ENCODE results near the gene C3orf70. TPM values are rescaled to one million over a fixed set of nuclear protein-coding genes. Genes with fewer than 3 reads are reported as not detected.

The C3orf70 gene
- total RNA-seq, 5 donors from 2014 or later (not counting 1 experiment from before 2014, with no cell fraction given) = not detected

DNA sequence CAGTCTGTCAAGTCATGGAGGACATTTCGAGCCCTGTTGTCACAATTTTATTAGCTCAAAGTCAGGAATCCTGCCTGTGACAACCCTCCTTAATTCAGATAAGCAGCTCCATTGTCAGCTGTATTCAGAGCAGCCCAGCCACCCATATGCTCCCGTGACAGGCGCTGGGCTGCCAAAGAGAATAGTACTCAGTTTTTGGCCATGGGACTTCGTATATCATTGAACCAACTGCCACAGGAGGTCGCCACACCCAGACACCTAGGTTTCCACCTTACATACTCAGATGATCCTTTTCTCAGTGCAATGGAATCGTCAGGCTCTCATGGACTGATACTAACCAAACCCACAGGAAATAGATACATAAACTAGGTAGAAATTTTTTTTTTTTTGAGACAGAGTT is 100.2 kb downstream of the C3orf70 start:
- POLR2A ChIA-PET = interaction anchor here in 1 of 2 donors (0.6 kb wide), 1 partner anchor 253 kb away, joined by 3 read pairs; no protein-coding TSS in a partner anchor
- H3K4me3 Mint-ChIP-seq = no peak overlapping the region
- Histone ChIP-seq H3K4me1 (ENCODE audit: control insufficient read depth in 1 of 2, extremely low read depth in 1 of 2, insufficient read depth in 2 of 2, low read length in 2 of 2) (no peaks in the 10 kb centered on the region), H3K4me3 (ENCODE audit: control insufficient read depth in 1 of 2, extremely low read depth in 1 of 2, low read length in 1 of 2) (no peak overlapping the region), H3K27me3 (replicated peaks in 1 of 2; ENCODE audit: control insufficient read depth in 2 of 2, extremely low read depth in 1 of 2, insufficient read depth in 2 of 2, low read length in 1 of 2) (no peaks in the 10 kb centered on the region), H3K27ac (ENCODE audit: low read length) (no peak overlapping the region), H3K36me3 (ENCODE audit: control insufficient read depth in 2 of 2, extremely low read depth in 1 of 2, insufficient read depth in 1 of 2, low read length in 1 of 2) (peaks cover 23 to 61% of the 10 kb centered on the region in 2 donors), H3K9me3 (peaks cover 2% of the 10 kb centered on the region)
- ATAC-seq (replicated peaks in 1 of 4) (no peak), DNase-seq (no peak)
- H3K4me1 Mint-ChIP-seq = no peaks in the 10 kb centered on the region
- H3K27ac Mint-ChIP-seq = no peak overlapping the region
- H3K27me3 Mint-ChIP-seq = no peaks in the 10 kb centered on the region
- WGBS (ENCODE audit: insufficient coverage) = 96% methylated on average over 5 of the region's 6 CpGs
- H3K9me3 Mint-ChIP-seq = peaks cover 15 to 44% (median 37%) of the 10 kb centered on the region in 3 donors
- H3K36me3 Mint-ChIP-seq = peaks cover 88% of the 10 kb centered on the region
- CTCF ChIA-PET = no interaction called here

DNA sequence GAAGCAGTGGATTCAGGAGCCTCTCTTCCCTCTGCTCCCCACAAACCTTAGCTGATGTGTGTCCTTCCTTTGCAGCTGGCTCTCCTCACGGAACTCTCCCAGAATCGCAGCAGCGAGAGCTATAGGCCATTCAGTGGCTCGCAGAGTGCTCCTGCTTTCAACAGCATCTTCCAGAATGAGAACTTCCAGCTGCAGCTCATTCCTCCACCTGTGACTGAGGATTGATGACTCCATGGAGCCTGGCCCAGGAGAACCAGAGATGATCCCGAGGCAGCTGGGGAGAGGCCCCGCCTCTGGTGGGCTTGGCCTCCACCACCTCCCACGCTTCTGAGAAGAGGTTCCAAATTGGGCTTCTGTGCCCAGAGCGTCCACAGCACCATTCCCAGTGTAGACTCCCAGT is 101.1 kb downstream of the C3orf70 start:
- ChIA-PET CTCF (no interaction called here), POLR2A (no interaction called here)
- Histone ChIP-seq H3K4me1 (ENCODE audit: control insufficient read depth in 1 of 2, extremely low read depth in 1 of 2, insufficient read depth in 2 of 2, low read length in 2 of 2) (no peaks in the 10 kb centered on the region), H3K27ac (ENCODE audit: low read length) (no peak overlapping the region), H3K9me3 (peaks cover 2% of the 10 kb centered on the region), H3K36me3 (ENCODE audit: control insufficient read depth in 2 of 2, extremely low read depth in 1 of 2, insufficient read depth in 1 of 2, low read length in 1 of 2) (peaks cover 23 to 61% of the 10 kb centered on the region in 2 donors), H3K27me3 (replicated peaks in 1 of 2; ENCODE audit: control insufficient read depth in 2 of 2, extremely low read depth in 1 of 2, insufficient read depth in 2 of 2, low read length in 1 of 2) (no peaks in the 10 kb centered on the region), H3K4me3 (ENCODE audit: control insufficient read depth in 1 of 2, extremely low read depth in 1 of 2, low read length in 1 of 2) (no peak overlapping the region)
- H3K36me3 Mint-ChIP-seq = peaks cover 93% of the 10 kb centered on the region
- no peaks in the 10 kb centered on the region for H3K4me1 Mint-ChIP-seq
- H3K27me3 Mint-ChIP-seq = no peaks in the 10 kb centered on the region
- H3K4me3 Mint-ChIP-seq = no peak overlapping the region
- no peak overlapping the region for H3K27ac Mint-ChIP-seq
- DNase-seq (no peak), ATAC-seq (replicated peaks in 1 of 4) (no peak)
- 97% methylated on average over 8 of the region's 8 CpGs for WGBS (ENCODE audit: insufficient coverage)
- peaks cover 14 to 36% (median 30%) of the 10 kb centered on the region in 3 donors for H3K9me3 Mint-ChIP-seq

GRCh38 chr3:185049710-185050109 is 103.2 kb downstream of the C3orf70 start:
- H3K27me3 Mint-ChIP-seq = no peaks in the 10 kb centered on the region
- no peaks in the 10 kb centered on the region for H3K4me1 ChIP-seq (ENCODE audit: control insufficient read depth in 1 of 2, extremely low read depth in 1 of 2, insufficient read depth in 2 of 2, low read length in 2 of 2)
- H3K4me3 Mint-ChIP-seq = no peak overlapping the region
- H3K4me1 Mint-ChIP-seq = no peaks in the 10 kb centered on the region
- POLR2A ChIA-PET = no interaction called here
- peaks cover 23 to 61% of the 10 kb centered on the region in 2 donors for H3K36me3 ChIP-seq (ENCODE audit: control insufficient read depth in 2 of 2, extremely low read depth in 1 of 2, insufficient read depth in 1 of 2, low read length in 1 of 2)
- 73% methylated on average over 2 of the region's 4 CpGs for WGBS (ENCODE audit: insufficient coverage)
- ATAC-seq (replicated peaks in 1 of 4) (no peak), DNase-seq (no peak)
- H3K27me3 ChIP-seq (replicated peaks in 1 of 2; ENCODE audit: control insufficient read depth in 2 of 2, extremely low read depth in 1 of 2, insufficient read depth in 2 of 2, low read length in 1 of 2) = no peaks in the 10 kb centered on the region
- no peaks in the 10 kb centered on the region for H3K9me3 ChIP-seq
- peaks cover 8 to 18% (median 15%) of the 10 kb centered on the region in 3 donors for H3K9me3 Mint-ChIP-seq
- no peak overlapping the region for H3K27ac ChIP-seq (ENCODE audit: low read length)
- peaks cover 97% of the 10 kb centered on the region for H3K36me3 Mint-ChIP-seq
- H3K4me3 ChIP-seq (ENCODE audit: control insufficient read depth in 1 of 2, extremely low read depth in 1 of 2, low read length in 1 of 2) = no peak overlapping the region
- H3K27ac Mint-ChIP-seq = no peak overlapping the region
- CTCF ChIA-PET = no interaction called here

GRCh38 chr3:185046603-185047002 is 106.3 kb downstream of the C3orf70 start:
- H3K27ac Mint-ChIP-seq = no peak overlapping the region
- Histone ChIP-seq H3K27ac (ENCODE audit: low read length) (no peak overlapping the region), H3K4me1 (ENCODE audit: control insufficient read depth in 1 of 2, extremely low read depth in 1 of 2, insufficient read depth in 2 of 2, low read length in 2 of 2) (no peaks in the 10 kb centered on the region), H3K36me3 (ENCODE audit: control insufficient read depth in 2 of 2, extremely low read depth in 1 of 2, insufficient read depth in 1 of 2, low read length in 1 of 2) (peaks cover 18 to 46% of the 10 kb centered on the region in 2 donors), H3K4me3 (ENCODE audit: control insufficient read depth in 1 of 2, extremely low read depth in 1 of 2, low read length in 1 of 2) (no peak overlapping the region), H3K27me3 (replicated peaks in 1 of 2; ENCODE audit: control insufficient read depth in 2 of 2, extremely low read depth in 1 of 2, insufficient read depth in 2 of 2, low read length in 1 of 2) (no peaks in the 10 kb centered on the region), H3K9me3 (no peaks in the 10 kb centered on the region)
- DNase-seq = no peak
- WGBS (ENCODE audit: insufficient coverage) = 92% methylated on average over 2 of the region's 4 CpGs
- H3K4me1 Mint-ChIP-seq = no peaks in the 10 kb centered on the region
- no peaks in the 10 kb centered on the region for H3K27me3 Mint-ChIP-seq
- CTCF ChIA-PET = no interaction called here
- no peak for ATAC-seq (replicated peaks in 1 of 4)
- H3K9me3 Mint-ChIP-seq = peaks cover 0 to 5% (median 3%) of the 10 kb centered on the region in 3 donors
- H3K36me3 Mint-ChIP-seq = peaks cover 91% of the 10 kb centered on the region
- H3K4me3 Mint-ChIP-seq = no peak overlapping the region
- POLR2A ChIA-PET = no interaction called here

DNA sequence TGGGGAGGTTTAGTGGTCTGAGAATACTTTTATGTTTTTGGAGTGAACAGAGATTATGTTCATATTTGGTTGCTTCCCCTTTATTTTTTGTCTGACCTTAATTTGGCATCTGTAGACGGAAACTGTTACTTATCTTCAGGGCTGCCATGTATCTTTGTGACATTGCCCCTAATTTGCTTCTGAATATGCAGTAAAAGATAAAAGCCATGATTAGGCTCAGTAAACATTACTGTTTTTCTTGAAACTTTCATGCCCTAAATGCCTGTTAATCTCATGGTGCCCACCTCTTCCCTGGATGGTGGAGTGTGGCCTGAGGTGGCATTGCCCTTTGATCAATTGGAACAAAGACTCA is 106.7 kb downstream of the C3orf70 start:
- Histone ChIP-seq H3K27ac (ENCODE audit: low read length) (no peak overlapping the region), H3K9me3 (no peaks in the 10 kb centered on the region), H3K27me3 (replicated peaks in 1 of 2; ENCODE audit: control insufficient read depth in 2 of 2, extremely low read depth in 1 of 2, insufficient read depth in 2 of 2, low read length in 1 of 2) (no peaks in the 10 kb centered on the region), H3K4me1 (ENCODE audit: control insufficient read depth in 1 of 2, extremely low read depth in 1 of 2, insufficient read depth in 2 of 2, low read length in 2 of 2) (no peaks in the 10 kb centered on the region), H3K4me3 (ENCODE audit: control insufficient read depth in 1 of 2, extremely low read depth in 1 of 2, low read length in 1 of 2) (no peak overlapping the region), H3K36me3 (ENCODE audit: control insufficient read depth in 2 of 2, extremely low read depth in 1 of 2, insufficient read depth in 1 of 2, low read length in 1 of 2) (peaks cover 18 to 42% of the 10 kb centered on the region in 2 donors)
- H3K4me3 Mint-ChIP-seq = no peak overlapping the region
- H3K9me3 Mint-ChIP-seq = peaks cover 0 to 3% (median 3%) of the 10 kb centered on the region in 3 donors
- H3K36me3 Mint-ChIP-seq = peaks cover 91% of the 10 kb centered on the region
- ChIA-PET POLR2A (no interaction called here), CTCF (no interaction called here)
- H3K27me3 Mint-ChIP-seq = no peaks in the 10 kb centered on the region
- no CpG with 5 or more reads among the region's 1 CpG for WGBS (ENCODE audit: insufficient coverage)
- ATAC-seq (replicated peaks in 1 of 4) (no peak), DNase-seq (no peak)
- no peak overlapping the region for H3K27ac Mint-ChIP-seq
- no peaks in the 10 kb centered on the region for H3K4me1 Mint-ChIP-seq

DNA sequence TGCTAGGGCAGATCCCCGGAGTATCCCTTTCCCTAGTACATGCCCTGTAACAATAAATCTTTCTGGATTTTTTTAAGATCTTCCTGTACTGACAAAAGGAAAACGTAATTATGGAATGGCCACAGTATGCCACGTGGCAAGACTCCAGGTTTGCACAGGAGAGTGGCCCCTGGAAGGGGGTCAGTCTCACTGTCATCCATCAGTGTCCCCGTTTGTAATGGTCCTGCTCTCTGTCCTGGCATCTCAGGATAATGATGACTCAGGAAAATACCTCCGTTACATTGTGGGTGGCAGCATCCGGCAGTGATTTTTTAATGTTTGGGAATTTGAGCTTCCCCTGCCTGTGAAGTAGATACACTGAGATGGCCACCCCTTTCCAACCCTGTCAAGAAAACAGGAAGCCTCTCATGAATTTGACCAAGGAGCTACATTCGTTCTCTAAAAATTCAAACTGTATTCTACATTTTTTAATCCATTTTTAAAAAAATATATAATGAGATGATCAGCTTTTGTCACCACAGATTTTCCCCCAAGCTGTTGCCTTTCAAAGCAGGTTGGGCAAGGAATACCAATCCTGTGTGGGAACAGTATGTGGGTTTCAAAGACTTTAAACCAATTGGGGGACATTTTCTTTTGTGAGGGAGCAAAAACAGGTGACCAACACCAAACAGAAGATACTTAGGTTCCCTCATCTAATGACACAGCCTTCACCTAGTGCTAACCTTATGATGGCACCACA is 110.4 kb downstream of the C3orf70 start:
- no peak overlapping the region for H3K4me3 Mint-ChIP-seq
- H3K36me3 ChIP-seq (ENCODE audit: control insufficient read depth in 2 of 2, extremely low read depth in 1 of 2, insufficient read depth in 1 of 2, low read length in 1 of 2) = peaks cover 2 to 8% of the 10 kb centered on the region in 2 donors
- H3K4me1 Mint-ChIP-seq = no peaks in the 10 kb centered on the region
- no peaks in the 10 kb centered on the region for H3K27me3 ChIP-seq (replicated peaks in 1 of 2; ENCODE audit: control insufficient read depth in 2 of 2, extremely low read depth in 1 of 2, insufficient read depth in 2 of 2, low read length in 1 of 2)
- H3K9me3 Mint-ChIP-seq = peaks cover under 1 to 7% (median 3%) of the 10 kb centered on the region in 3 donors
- H3K36me3 Mint-ChIP-seq = peaks cover 84% of the 10 kb centered on the region
- no peak overlapping the region for H3K27ac ChIP-seq (ENCODE audit: low read length)
- CTCF ChIA-PET = no interaction called here
- H3K4me1 ChIP-seq (ENCODE audit: control insufficient read depth in 1 of 2, extremely low read depth in 1 of 2, insufficient read depth in 2 of 2, low read length in 2 of 2) = no peaks in the 10 kb centered on the region
- DNase-seq (no peak), ATAC-seq (replicated peaks in 1 of 4) (no peak)
- H3K9me3 ChIP-seq = no peaks in the 10 kb centered on the region
- POLR2A ChIA-PET = no interaction called here
- 80% methylated on average over 4 of the region's 7 CpGs for WGBS (ENCODE audit: insufficient coverage)
- H3K27ac Mint-ChIP-seq = no peak overlapping the region
- H3K4me3 ChIP-seq (ENCODE audit: control insufficient read depth in 1 of 2, extremely low read depth in 1 of 2, low read length in 1 of 2) = no peak overlapping the region
- no peaks in the 10 kb centered on the region for H3K27me3 Mint-ChIP-seq
